SK-N-MC (cell line): ENCODE measurements around the gene SERGEF.

ENCODE experiments used
- DNase-seq: peaks from one replicate; pipeline ENCODE4 v3.0.0-alpha.2; 2011; ENCODE audit warnings: low read depth, low spot score
- H3K27ac ChIP-seq: fragments of 200-600 bp; sonication (generic); 2 replicates; pipeline ENCODE4 v1.5.1; 2016; ENCODE audit warnings: mixed run types
- H3K36me3 ChIP-seq: fragments of 200-600 bp; sonication (generic); 2 replicates; pipeline ENCODE4 v1.6.1; 2017; ENCODE audit warnings: antibody characterized with exemption, low read length, mixed read lengths; ENCODE audit not compliant: insufficient read depth
- H3K4me3 ChIP-seq: fragments of 200-600 bp; sonication (generic); 2 replicates; pipeline ENCODE4 v1.5.1; 2016
- H3K9ac ChIP-seq: fragments of 200-600 bp; sonication (generic); 2 replicates; pipeline ENCODE4 v1.8.0; 2017; ENCODE audit warnings: mixed run types, mixed read lengths; ENCODE audit not compliant: insufficient read length
- H3K9me3 ChIP-seq: fragments of 200-600 bp; sonication (generic); 2 replicates; pipeline ENCODE4 v1.6.1; 2017; ENCODE audit warnings: low read depth, mild to moderate bottlenecking, antibody characterized with exemption, low read length, moderate library complexity, mixed read lengths
- EZH2 ChIP-seq: fragments of 200-600 bp; sonication (generic); IDR thresholded peaks from one replicate; pipeline ENCODE4 v1.6.1; 2017; ENCODE audit warnings: antibody characterized with exemption
- FOXP2 ChIP-seq: optimal IDR thresholded peaks from 2 replicates; pipeline ENCODE3; 2011; ENCODE audit warnings: mild to moderate bottlenecking, moderate library complexity; ENCODE audit not compliant: insufficient read depth; ENCODE audit errors: extremely low read length, control extremely low read depth
- POLR2AphosphoS5 ChIP-seq: IDR thresholded peaks from 2 replicates; pipeline ENCODE4 v1.6.1; 2012; ENCODE audit warnings: mild to moderate bottlenecking, low read depth, low read length, borderline replicate concordance

SERGEF gene

GRCh38 chr11:17778956-17779860 lies 233.6 kb downstream of the SERGEF start:
- Histone ChIP-seq H3K9me3 (no peaks in the 10 kb centered on the region), H3K4me3 (no peak overlapping the region), H3K9ac (no peak overlapping the region), H3K27ac (no peak overlapping the region), H3K36me3 (no peaks in the 10 kb centered on the region)
- TF ChIP-seq FOXP2 (no peak), EZH2 (no peak), POLR2AphosphoS5 (no peak)
- no peak for DNase-seq

- H3K36me3 ChIP-seq, result no peaks in the 10 kb centered on the region
- H3K9ac ChIP-seq, result no peak overlapping the region
- no peak for DNase-seq
- no peak overlapping the region for H3K27ac ChIP-seq
- TF ChIP-seq EZH2 (no peak), FOXP2 (no peak), POLR2AphosphoS5 (no peak)
- no peaks in the 10 kb centered on the region for H3K9me3 ChIP-seq
- no peak overlapping the region for H3K4me3 ChIP-seq
Observed at GRCh38 chr11:17778352-17778751, 234.5 kb downstream of the SERGEF start.

- TF ChIP-seq EZH2 (no peak), FOXP2 (no peak), POLR2AphosphoS5 (no peak)
- Histone ChIP-seq H3K27ac (no peak overlapping the region), H3K9ac (no peak overlapping the region), H3K9me3 (no peaks in the 10 kb centered on the region), H3K36me3 (no peaks in the 10 kb centered on the region), H3K4me3 (no peak overlapping the region)
- DNase-seq, result no peak
Observed at GRCh38 chr11:17777738-17778091, 235.1 kb downstream of the SERGEF start.

GRCh38 chr11:17777086-17777737 lies 235.6 kb downstream of the SERGEF start:
- no peak for DNase-seq
- no peaks in the 10 kb centered on the region for H3K36me3 ChIP-seq
- H3K4me3 ChIP-seq, result no peak overlapping the region
- H3K9ac ChIP-seq, result no peak overlapping the region
- H3K27ac ChIP-seq, result no peak overlapping the region
- H3K9me3 ChIP-seq, result no peaks in the 10 kb centered on the region
- TF ChIP-seq EZH2 (no peak), POLR2AphosphoS5 (no peak), FOXP2 (no peak)

- no peak for DNase-seq
- H3K4me3 ChIP-seq, result no peak overlapping the region
- no peak overlapping the region for H3K9ac ChIP-seq
- H3K27ac ChIP-seq, result no peak overlapping the region
- no peaks in the 10 kb centered on the region for H3K36me3 ChIP-seq
- no peaks in the 10 kb centered on the region for H3K9me3 ChIP-seq
- TF ChIP-seq EZH2 (no peak), FOXP2 (no peak)
Observed at GRCh38 chr11:17776212-17776875, 236.5 kb downstream of the SERGEF start.

- no peak overlapping the region for H3K4me3 ChIP-seq
- TF ChIP-seq FOXP2 (no peak), POLR2AphosphoS5 (no peak), EZH2 (no peak)
- no peaks in the 10 kb centered on the region for H3K36me3 ChIP-seq
- no peak overlapping the region for H3K27ac ChIP-seq
- H3K9me3 ChIP-seq, result no peaks in the 10 kb centered on the region
- no peak for DNase-seq
- no peak overlapping the region for H3K9ac ChIP-seq
Observed at GRCh38 chr11:17775507-17776211, 237.2 kb downstream of the SERGEF start.

GRCh38 chr11:17775035-17775348 lies 237.9 kb downstream of the SERGEF start:
- TF ChIP-seq FOXP2, result no peak
- TF ChIP-seq EZH2, result no peak
- no peak for TF ChIP-seq POLR2AphosphoS5
- Histone ChIP-seq H3K9ac (no peak overlapping the region), H3K36me3 (no peaks in the 10 kb centered on the region), H3K4me3 (no peak overlapping the region), H3K27ac (no peak overlapping the region), H3K9me3 (no peaks in the 10 kb centered on the region)
- DNase-seq, result no peak

- H3K27ac ChIP-seq, result no peak overlapping the region
- H3K4me3 ChIP-seq, result no peak overlapping the region
- DNase-seq, result no peak
- no peak overlapping the region for H3K9ac ChIP-seq
- H3K9me3 ChIP-seq, result no peaks in the 10 kb centered on the region
- no peak for TF ChIP-seq POLR2AphosphoS5
- no peak for TF ChIP-seq FOXP2
- no peak for TF ChIP-seq EZH2
- no peaks in the 10 kb centered on the region for H3K36me3 ChIP-seq
Observed at GRCh38 chr11:17774232-17775034, 238.4 kb downstream of the SERGEF start.
